ENCODE data around the gene B9D2. TPM values are rescaled to one million over a fixed set of nuclear protein-coding genes. Genes with fewer than 3 reads are reported as not detected.

Gene B9D2
- total RNA-seq, 1 donor from 2014 or later, result 7.6 TPM

- peaks cover 1% of the 10 kb centered on the region for H3K4me1 Mint-ChIP-seq (ENCODE audit: low read depth, unreplicated experiment)
- TF ChIP-seq, protein P1, sequence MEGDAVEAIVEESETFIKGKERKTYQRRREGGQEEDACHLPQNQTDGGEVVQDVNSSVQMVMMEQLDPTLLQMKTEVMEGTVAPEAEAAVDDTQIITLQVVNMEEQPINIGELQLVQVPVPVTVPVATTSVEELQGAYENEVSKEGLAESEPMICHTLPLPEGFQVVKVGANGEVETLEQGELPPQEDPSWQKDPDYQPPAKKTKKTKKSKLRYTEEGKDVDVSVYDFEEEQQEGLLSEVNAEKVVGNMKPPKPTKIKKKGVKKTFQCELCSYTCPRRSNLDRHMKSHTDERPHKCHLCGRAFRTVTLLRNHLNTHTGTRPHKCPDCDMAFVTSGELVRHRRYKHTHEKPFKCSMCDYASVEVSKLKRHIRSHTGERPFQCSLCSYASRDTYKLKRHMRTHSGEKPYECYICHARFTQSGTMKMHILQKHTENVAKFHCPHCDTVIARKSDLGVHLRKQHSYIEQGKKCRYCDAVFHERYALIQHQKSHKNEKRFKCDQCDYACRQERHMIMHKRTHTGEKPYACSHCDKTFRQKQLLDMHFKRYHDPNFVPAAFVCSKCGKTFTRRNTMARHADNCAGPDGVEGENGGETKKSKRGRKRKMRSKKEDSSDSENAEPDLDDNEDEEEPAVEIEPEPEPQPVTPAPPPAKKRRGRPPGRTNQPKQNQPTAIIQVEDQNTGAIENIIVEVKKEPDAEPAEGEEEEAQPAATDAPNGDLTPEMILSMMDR (IDR thresholded peaks at IDR 0.05; ENCODE audit: partially characterized antibody, unreplicated experiment), result no peak
- no peak for DNase-seq
- peaks cover 8% of the 10 kb centered on the region for H3K9me3 Mint-ChIP-seq (ENCODE audit: unreplicated experiment)
- no peak overlapping the region for H3K4me3 Mint-ChIP-seq (ENCODE audit: unreplicated experiment)
- peaks cover 11% of the 10 kb centered on the region for H3K27me3 Mint-ChIP-seq (ENCODE audit: unreplicated experiment)
- no peaks in the 10 kb centered on the region for H3K36me3 Mint-ChIP-seq (ENCODE audit: unreplicated experiment)
- H3K27ac Mint-ChIP-seq (ENCODE audit: unreplicated experiment), result no peak overlapping the region
Observed at GRCh38 chr19:41356984-41357739, 6.8 kb downstream of the B9D2 start.

GRCh38 chr19:41355802-41356201 lies 8.1 kb downstream of the B9D2 start:
- H3K36me3 Mint-ChIP-seq (ENCODE audit: unreplicated experiment), result peaks cover 3% of the 10 kb centered on the region
- peaks cover 11% of the 10 kb centered on the region for H3K9me3 Mint-ChIP-seq (ENCODE audit: unreplicated experiment)
- H3K27ac Mint-ChIP-seq (ENCODE audit: unreplicated experiment), result no peak overlapping the region
- peaks cover 8% of the 10 kb centered on the region for H3K4me1 Mint-ChIP-seq (ENCODE audit: low read depth, unreplicated experiment)
- H3K27me3 Mint-ChIP-seq (ENCODE audit: unreplicated experiment), result peaks cover 18% of the 10 kb centered on the region
- no peak overlapping the region for H3K4me3 Mint-ChIP-seq (ENCODE audit: unreplicated experiment)
- TF ChIP-seq, protein P1 (IDR thresholded peaks at IDR 0.05; ENCODE audit: partially characterized antibody, unreplicated experiment), result no peak
- DNase-seq, result no peak

- DNase-seq, result no peak
- TF ChIP-seq, protein P1 (IDR thresholded peaks at IDR 0.05; ENCODE audit: partially characterized antibody, unreplicated experiment), result no peak
- Mint-ChIP-seq H3K4me1 (ENCODE audit: low read depth, unreplicated experiment) (peaks cover 9% of the 10 kb centered on the region), H3K4me3 (ENCODE audit: unreplicated experiment) (peak overlapping the region; percentile 82), H3K27me3 (ENCODE audit: unreplicated experiment) (peaks cover 20% of the 10 kb centered on the region), H3K36me3 (ENCODE audit: unreplicated experiment) (peaks cover 5% of the 10 kb centered on the region), H3K27ac (ENCODE audit: unreplicated experiment) (peak overlapping the region; percentile 38), H3K9me3 (ENCODE audit: unreplicated experiment) (peaks cover 12% of the 10 kb centered on the region)
Observed at GRCh38 chr19:41355035-41355434, 8.9 kb downstream of the B9D2 start.

- H3K27ac Mint-ChIP-seq (ENCODE audit: unreplicated experiment), result peak overlapping the region; percentile 11
- no peak for DNase-seq
- peaks cover 20% of the 10 kb centered on the region for H3K27me3 Mint-ChIP-seq (ENCODE audit: unreplicated experiment)
- H3K4me1 Mint-ChIP-seq (ENCODE audit: low read depth, unreplicated experiment), result peaks cover 9% of the 10 kb centered on the region
- peaks cover 5% of the 10 kb centered on the region for H3K36me3 Mint-ChIP-seq (ENCODE audit: unreplicated experiment)
- H3K4me3 Mint-ChIP-seq (ENCODE audit: unreplicated experiment), result peak overlapping the region; percentile 85
- TF ChIP-seq, protein P1 (IDR thresholded peaks at IDR 0.05; ENCODE audit: partially characterized antibody, unreplicated experiment), result no peak
- H3K9me3 Mint-ChIP-seq (ENCODE audit: unreplicated experiment), result peaks cover 12% of the 10 kb centered on the region
Observed at GRCh38 chr19:41354343-41354953, 9.5 kb downstream of the B9D2 start.
